NB4 (cell line): ENCODE results near the gene NOS1.
A peak's percentile ranks its signal among the peaks of the same experiment; 100 is the strongest.

Experiments used
- DNase-seq: peaks from one replicate; pipeline ENCODE4 v3.0.0; 2010; ENCODE audit warnings: low read depth
- H3K4me3 ChIP-seq: one replicate; pipeline ENCODE4 v1.5.1; 2011; ENCODE audit warnings: mild to moderate bottlenecking, low read depth, low read length, moderate library complexity
- MYC ChIP-seq: IDR thresholded peaks from 2 replicates; pipeline ENCODE4 v1.6.1; 2011; ENCODE audit warnings: low read depth, low read length
- POLR2A ChIP-seq: IDR thresholded peaks from 2 replicates; pipeline ENCODE4 v1.6.1; 2011; ENCODE audit warnings: mild to moderate bottlenecking; ENCODE audit not compliant: insufficient read length; ENCODE audit errors: extremely low read depth
- TF ChIP-seq, protein P1 (sequence below): IDR thresholded peaks from one replicate; pipeline ENCODE4 v1.5.1; 2012; ENCODE audit warnings: low read depth, low read length
- TF ChIP-seq, protein P2 (sequence below): IDR thresholded peaks from 2 replicates; pipeline ENCODE4 v1.6.1; 2011; ENCODE audit warnings: low read depth, low read length

Gene NOS1

DNA sequence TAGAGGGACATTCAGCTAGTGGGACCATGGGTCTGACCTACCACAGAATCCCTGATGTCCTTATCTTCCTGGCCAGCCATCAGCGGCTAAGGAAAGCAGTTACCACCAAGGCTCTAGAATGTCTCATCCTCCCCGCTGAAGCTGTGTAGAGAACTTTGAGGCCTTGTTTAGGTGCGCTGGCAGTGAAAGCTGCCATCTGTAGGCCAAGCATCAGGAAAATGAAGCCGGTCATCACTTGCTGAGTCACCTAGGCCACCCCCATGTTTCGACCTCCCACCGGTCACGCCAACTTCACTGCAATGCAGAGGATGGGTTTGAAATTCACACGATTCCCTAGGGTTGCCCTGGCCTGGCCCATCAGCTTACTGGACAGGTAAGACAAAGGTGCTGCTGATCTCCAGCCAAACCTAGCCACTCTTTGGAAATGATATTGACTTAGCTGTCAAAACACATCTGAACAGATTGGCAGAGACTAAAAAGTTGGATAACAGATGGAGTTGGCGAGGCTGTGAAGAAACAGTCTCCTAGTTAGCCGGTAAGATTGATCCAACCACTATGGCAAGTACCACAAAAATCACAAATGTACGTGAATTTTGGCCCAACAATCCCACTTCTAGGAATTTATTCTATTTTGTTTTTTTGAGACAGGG, 52.0 kb downstream of the NOS1 start:
- H3K4me3 ChIP-seq, result no peak overlapping the region
- DNase-seq, result no peak
- TF ChIP-seq, protein P1, sequence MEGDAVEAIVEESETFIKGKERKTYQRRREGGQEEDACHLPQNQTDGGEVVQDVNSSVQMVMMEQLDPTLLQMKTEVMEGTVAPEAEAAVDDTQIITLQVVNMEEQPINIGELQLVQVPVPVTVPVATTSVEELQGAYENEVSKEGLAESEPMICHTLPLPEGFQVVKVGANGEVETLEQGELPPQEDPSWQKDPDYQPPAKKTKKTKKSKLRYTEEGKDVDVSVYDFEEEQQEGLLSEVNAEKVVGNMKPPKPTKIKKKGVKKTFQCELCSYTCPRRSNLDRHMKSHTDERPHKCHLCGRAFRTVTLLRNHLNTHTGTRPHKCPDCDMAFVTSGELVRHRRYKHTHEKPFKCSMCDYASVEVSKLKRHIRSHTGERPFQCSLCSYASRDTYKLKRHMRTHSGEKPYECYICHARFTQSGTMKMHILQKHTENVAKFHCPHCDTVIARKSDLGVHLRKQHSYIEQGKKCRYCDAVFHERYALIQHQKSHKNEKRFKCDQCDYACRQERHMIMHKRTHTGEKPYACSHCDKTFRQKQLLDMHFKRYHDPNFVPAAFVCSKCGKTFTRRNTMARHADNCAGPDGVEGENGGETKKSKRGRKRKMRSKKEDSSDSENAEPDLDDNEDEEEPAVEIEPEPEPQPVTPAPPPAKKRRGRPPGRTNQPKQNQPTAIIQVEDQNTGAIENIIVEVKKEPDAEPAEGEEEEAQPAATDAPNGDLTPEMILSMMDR, result no peak
- TF ChIP-seq, protein P2, sequence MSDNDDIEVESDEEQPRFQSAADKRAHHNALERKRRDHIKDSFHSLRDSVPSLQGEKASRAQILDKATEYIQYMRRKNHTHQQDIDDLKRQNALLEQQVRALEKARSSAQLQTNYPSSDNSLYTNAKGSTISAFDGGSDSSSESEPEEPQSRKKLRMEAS, result no peak
- no peak for TF ChIP-seq MYC
- TF ChIP-seq POLR2A, result no peak

DNA sequence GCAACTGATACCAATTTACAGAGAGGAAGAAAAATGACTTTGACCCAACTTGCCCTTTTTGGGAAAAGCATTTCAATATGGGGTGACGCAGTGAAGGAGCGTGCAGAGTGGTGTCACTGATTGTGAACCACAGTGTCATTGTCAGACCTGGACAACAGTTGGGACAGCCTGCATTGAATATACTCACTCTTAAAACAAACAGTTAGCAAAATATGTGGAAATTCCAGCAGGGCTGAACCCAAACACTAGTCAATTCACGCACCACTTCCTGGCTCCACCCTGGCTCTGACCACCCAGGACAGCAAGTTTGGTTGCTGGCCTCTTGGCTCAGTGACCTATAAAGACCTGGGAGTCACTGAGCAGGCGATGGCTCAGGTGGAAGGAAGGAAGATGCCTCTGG, 61.3 kb downstream of the NOS1 start:
- H3K4me3 ChIP-seq, result no peak overlapping the region
- no peak for TF ChIP-seq POLR2A
- TF ChIP-seq, protein P1, result no peak
- no peak for TF ChIP-seq MYC
- TF ChIP-seq, protein P2, result no peak
- DNase-seq, result no peak

DNA sequence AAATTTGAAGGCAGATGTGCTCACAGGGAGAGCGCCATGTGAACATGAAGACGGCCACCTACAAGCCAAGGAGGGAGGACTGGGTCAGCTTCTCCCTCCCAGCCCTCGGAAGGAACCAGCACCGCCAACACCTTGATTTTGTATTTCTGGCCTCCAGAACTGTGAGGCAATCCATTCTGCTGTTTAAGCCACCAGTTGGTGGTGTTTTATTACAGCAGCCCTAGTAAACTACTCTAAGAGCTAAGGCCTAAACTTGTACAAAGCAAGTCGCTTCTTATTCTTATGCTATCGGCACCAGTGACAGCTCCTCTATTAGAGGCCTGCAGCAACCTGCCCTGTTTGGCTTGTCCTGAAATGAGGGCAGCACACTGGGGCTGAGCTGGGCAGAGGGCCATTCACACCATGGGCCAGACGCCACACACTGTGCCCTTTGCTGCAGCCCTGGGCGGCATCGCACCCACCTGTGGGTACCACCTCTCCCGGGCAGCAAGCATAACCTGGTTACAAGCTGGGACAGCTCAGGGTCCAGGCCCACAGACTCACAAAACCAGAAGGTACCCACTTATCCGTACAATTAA, 62.7 kb downstream of the NOS1 start:
- no peak for TF ChIP-seq POLR2A
- TF ChIP-seq, protein P2, result no peak
- no peak for TF ChIP-seq MYC
- TF ChIP-seq, protein P1, result no peak
- DNase-seq, result no peak
- H3K4me3 ChIP-seq, result no peak overlapping the region

DNA sequence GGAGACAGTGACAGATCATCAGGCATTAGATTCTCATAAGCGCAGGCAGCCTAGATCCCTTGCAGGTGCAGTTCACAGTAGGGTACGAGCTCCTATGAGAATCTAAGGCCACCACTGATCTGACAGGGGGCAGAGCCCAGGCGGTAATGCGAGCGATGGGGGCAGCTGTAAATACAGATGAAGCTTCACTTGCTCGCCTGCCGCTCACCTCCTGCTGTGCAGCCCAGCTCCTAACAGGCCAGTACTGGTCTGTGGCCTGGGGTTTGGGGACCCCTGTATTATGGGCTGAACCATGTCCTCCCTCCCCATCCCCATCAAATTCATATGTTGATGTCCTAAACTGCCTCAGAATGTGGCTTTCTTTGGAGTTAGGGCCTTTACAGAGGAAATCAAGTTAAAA, 63.2 kb downstream of the NOS1 start:
- TF ChIP-seq, protein P1, result no peak
- TF ChIP-seq MYC, result no peak
- TF ChIP-seq POLR2A, result no peak

DNA sequence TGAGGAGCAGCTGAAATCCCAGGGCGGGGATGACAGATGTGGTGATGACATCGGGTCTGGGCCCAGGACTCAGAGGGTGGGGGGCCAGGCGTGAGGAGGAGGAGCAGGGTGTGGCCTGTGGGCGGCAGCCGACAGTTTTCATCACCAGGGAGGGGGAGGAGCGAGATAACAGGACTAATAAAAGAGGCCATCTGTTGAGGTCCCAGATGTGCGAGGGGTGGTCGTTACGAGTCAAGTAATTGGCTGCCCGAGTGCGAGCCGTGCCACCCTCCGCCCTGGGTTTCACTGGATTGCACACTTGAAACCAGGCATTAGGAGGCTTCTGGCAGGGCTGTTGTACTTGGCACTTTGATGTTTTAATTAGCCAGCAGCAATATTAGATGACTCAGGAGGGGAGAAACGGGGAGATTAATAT, 67.2 kb downstream of the NOS1 start:
- no peak overlapping the region for H3K4me3 ChIP-seq
- no peak for TF ChIP-seq POLR2A
- no peak for TF ChIP-seq MYC
- TF ChIP-seq, protein P1, result no peak
- TF ChIP-seq, protein P2, result no peak
- DNase-seq, result peak; percentile 26

More for the DNA sequence above, 63.2 kb downstream of the NOS1 start:
- DNase-seq, result no peak
- H3K4me3 ChIP-seq, result no peak overlapping the region
